ENCODE measurements around the gene EWSR1. TPM values are rescaled to one million over a fixed set of nuclear protein-coding genes. Genes with fewer than 3 reads are reported as not detected.

The EWSR1 gene
- polyA plus RNA-seq, 3 donors, result 81.2 to 280 (median 136) TPM

- Histone ChIP-seq H3K36me3 (replicated peaks in 1 of 2; ENCODE audit: control insufficient read depth in 1 of 2, insufficient read depth in 2 of 2, low read length in 2 of 2) (peaks cover 79 to 85% of the 10 kb centered on the region in 2 donors), H3K79me2 (ENCODE audit: insufficient read depth, low read length) (no peaks in the 10 kb centered on the region), H3K9me3 (replicated peaks in 1 of 2; ENCODE audit: control insufficient read depth in 1 of 2, insufficient read depth in 1 of 2, low read length in 2 of 2) (no peaks in the 10 kb centered on the region), H3K27ac (ENCODE audit: low read depth in 1 of 2, low read length in 2 of 2) (no peak overlapping the region), H3K9ac (ENCODE audit: insufficient read depth, low read length, poor library complexity, severe bottlenecking) (no peak overlapping the region), H2AFZ (ENCODE audit: insufficient read depth, low read depth, low read length, poor library complexity, severe bottlenecking) (no peak overlapping the region), H3K4me2 (replicated peaks; ENCODE audit: extremely low read depth, low read length, poor library complexity, severe bottlenecking) (no peak overlapping the region), H4K20me1 (ENCODE audit: insufficient read depth, low read length) (peaks cover 34% of the 10 kb centered on the region), H3K4me3 (replicated peaks in 1 of 3; ENCODE audit: low read depth in 2 of 3, low read length in 3 of 3) (no peak overlapping the region), H3K4me1 (ENCODE audit: control insufficient read depth in 1 of 2, insufficient read depth in 2 of 2, low read length in 2 of 2) (no peaks in the 10 kb centered on the region), H3K27me3 (ENCODE audit: control insufficient read depth in 2 of 2, insufficient read depth in 2 of 2, low read length in 2 of 2) (no peaks in the 10 kb centered on the region)
- no peaks in the 10 kb centered on the region for H3K4me1 Mint-ChIP-seq
- intact Hi-C loops (cut with micrococcal nuclease), result no loop called here
- H3K9me3 Mint-ChIP-seq, result peaks cover 0 to 1% (median 0%) of the 10 kb centered on the region in 7 donors
- H3K36me3 Mint-ChIP-seq, result peaks cover 59 to 83% of the 10 kb centered on the region in 2 donors
- TF ChIP-seq CTCF (IDR thresholded peaks at IDR 0.05), result no peak
- peaks cover 0 to 2% (median 0%) of the 10 kb centered on the region in 3 donors for H3K27me3 Mint-ChIP-seq (ENCODE audit: low read depth in 3 of 3)
- 91% methylated on average over 11 of the region's 11 CpGs for WGBS (ENCODE audit: insufficient coverage)
- H3K4me3 Mint-ChIP-seq, result no peak overlapping the region
- DNase-seq, result no peak
- H3K27ac Mint-ChIP-seq, result peak overlapping the region in 2 of 7 donors; percentile 39 to 53
Observed at GRCh38 chr22:29329581-29329980, 61.5 kb downstream of the EWSR1 start.

DNA sequence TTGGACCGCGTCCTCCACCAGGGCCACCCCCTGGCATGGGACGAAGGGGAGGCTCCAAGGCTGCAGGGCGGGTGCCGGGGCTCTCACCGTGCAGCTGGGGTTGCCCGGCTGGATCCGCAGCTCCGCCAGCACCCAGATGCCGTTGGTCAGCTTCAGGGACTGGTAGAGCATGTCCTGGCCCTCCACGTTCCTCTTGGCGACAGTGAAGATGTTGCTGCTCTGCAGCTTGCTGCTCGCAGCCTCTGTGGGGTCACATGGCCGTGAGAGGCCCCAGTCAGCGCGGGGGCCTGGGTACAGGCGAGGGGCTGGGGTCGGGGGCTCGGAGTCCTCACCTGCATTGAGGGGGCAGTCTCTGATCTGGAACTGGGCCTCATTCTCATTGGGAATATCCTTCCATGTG is 62.2 kb downstream of the EWSR1 start:
- Mint-ChIP-seq H3K4me3 (no peak overlapping the region), H3K36me3 (peaks cover 66 to 91% of the 10 kb centered on the region in 2 donors), H3K27me3 (ENCODE audit: low read depth in 3 of 3) (peaks cover 0 to 2% (median 0%) of the 10 kb centered on the region in 3 donors), H3K9me3 (peaks cover 0 to 1% (median 0%) of the 10 kb centered on the region in 7 donors), H3K4me1 (no peaks in the 10 kb centered on the region), H3K27ac (peak overlapping the region in 2 of 7 donors; percentile 19 to 30)
- Histone ChIP-seq H3K4me3 (replicated peaks in 1 of 3; ENCODE audit: low read depth in 2 of 3, low read length in 3 of 3) (no peak overlapping the region), H3K9ac (ENCODE audit: insufficient read depth, low read length, poor library complexity, severe bottlenecking) (no peak overlapping the region), H4K20me1 (ENCODE audit: insufficient read depth, low read length) (peaks cover 41% of the 10 kb centered on the region), H3K27ac (ENCODE audit: low read depth in 1 of 2, low read length in 2 of 2) (no peak overlapping the region), H3K36me3 (replicated peaks in 1 of 2; ENCODE audit: control insufficient read depth in 1 of 2, insufficient read depth in 2 of 2, low read length in 2 of 2) (peaks cover 86 to 93% of the 10 kb centered on the region in 2 donors), H3K9me3 (replicated peaks in 1 of 2; ENCODE audit: control insufficient read depth in 1 of 2, insufficient read depth in 1 of 2, low read length in 2 of 2) (no peaks in the 10 kb centered on the region), H3K4me1 (ENCODE audit: control insufficient read depth in 1 of 2, insufficient read depth in 2 of 2, low read length in 2 of 2) (no peaks in the 10 kb centered on the region), H3K79me2 (ENCODE audit: insufficient read depth, low read length) (no peaks in the 10 kb centered on the region), H3K4me2 (replicated peaks; ENCODE audit: extremely low read depth, low read length, poor library complexity, severe bottlenecking) (no peak overlapping the region), H2AFZ (ENCODE audit: insufficient read depth, low read depth, low read length, poor library complexity, severe bottlenecking) (no peak overlapping the region), H3K27me3 (ENCODE audit: control insufficient read depth in 2 of 2, insufficient read depth in 2 of 2, low read length in 2 of 2) (no peaks in the 10 kb centered on the region)
- intact Hi-C loops (cut with micrococcal nuclease), result no loop called here
- 98% methylated on average over 19 of the region's 19 CpGs for WGBS (ENCODE audit: insufficient coverage)
- no peak for TF ChIP-seq CTCF (IDR thresholded peaks at IDR 0.05)
- DNase-seq, result no peak
